GM12878 (cell line): ENCODE data around the gene CLEC16A. TPM values are rescaled to one million over a fixed set of nuclear protein-coding genes. Genes with fewer than 3 reads are reported as not detected.
A peak's percentile ranks its signal among the peaks of the same experiment; 100 is the strongest.

Source experiments
- CBX3 ChIP-seq: fragments of 200-600 bp; sonication (generic); IDR thresholded peaks from 2 replicates; pipeline ENCODE4 v1.6.1; 2016; ENCODE audit warnings: low read depth, borderline replicate concordance
- ETV6 ChIP-seq, 2 experiments: fragments of 450-650 bp in 1 of 2; IDR thresholded peaks in 1 of 2; conservative IDR thresholded peaks in 1 of 2; 2 replicates each; pipeline ENCODE4 v1.6.1; 2014; ENCODE audit warnings: antibody characterized with exemption in 1 of 2, borderline replicate concordance in 1 of 2, low read depth in 1 of 2, mild to moderate bottlenecking in 1 of 2, moderate library complexity in 1 of 2
- KLF5 ChIP-seq: fragments of 450-650 bp; IDR thresholded peaks from 2 replicates; pipeline ENCODE4 v1.6.1; 2014; ENCODE audit warnings: mild to moderate bottlenecking; ENCODE audit not compliant: partially characterized antibody
- MYC ChIP-seq: IDR thresholded peaks from 2 replicates; pipeline ENCODE4 v1.6.1; 2011; ENCODE audit warnings: mild to moderate bottlenecking, low read length, moderate library complexity, inconsistent platforms; ENCODE audit not compliant: insufficient read depth, insufficient replicate concordance, insufficient read length, severe bottlenecking
- NFYA ChIP-seq: IDR thresholded peaks from 2 replicates; pipeline ENCODE4 v1.6.1; 2011; ENCODE audit warnings: low read depth, mild to moderate bottlenecking, low read length, improper control_type of control experiment, borderline replicate concordance
- NR2F1 ChIP-seq: fragments of 450-650 bp; conservative IDR thresholded peaks from 2 replicates; pipeline ENCODE4 v1.6.1; 2017; ENCODE audit warnings: mild to moderate bottlenecking
- RCOR1 ChIP-seq: conservative IDR thresholded peaks from 2 replicates; pipeline ENCODE4 v1.6.1; 2012; ENCODE audit warnings: low read depth, low read length, improper control_type of control experiment
- SIX5 ChIP-seq: IDR thresholded peaks from 2 replicates; pipeline ENCODE4 v1.6.1; 2011; ENCODE audit warnings: mild to moderate bottlenecking, low read depth, low read length, moderate library complexity; ENCODE audit not compliant: severe bottlenecking
- SP1 ChIP-seq: IDR thresholded peaks from one replicate; pipeline ENCODE4 v1.6.1; 2011; ENCODE audit warnings: low read depth, low read length
- TAF1 ChIP-seq: IDR thresholded peaks from 2 replicates; pipeline ENCODE4 v1.6.1; 2011; ENCODE audit warnings: mild to moderate bottlenecking, low read depth, low read length, borderline replicate concordance
- polyA plus RNA-seq, 11 experiments: library from polyadenylated mRNA; depleted of rRNA in 4 of 11; unstranded in 6 of 11; stranded (reverse) in 5 of 11; fragments of >200 nt; fragmentation: Nextera tagmentation in 4 of 11; fragmentation: Illumina TruSeq in 1 of 11; extraction: Ambion mirVana in 4 of 11; extraction: Trizol in 1 of 11; gene quantifications; 1 replicate in 1 of 11; 2 replicates in 10 of 11; pipeline versions ENCODE4 v1.2.1 to v1.2.3, GENCODE V29; 2011 to 2016; ENCODE audit warnings: inconsistent platforms in 2 of 11, missing spikeins in 2 of 11, low read depth in 1 of 11
- total RNA-seq, 4 experiments: library from RNA; depleted of rRNA in 3 of 4; stranded (reverse); fragments of >200 nt in 3 of 4; fragmentation: Illumina TruSeq in 1 of 4; extraction: Trizol in 1 of 4; gene quantifications; 2 replicates each; pipeline versions ENCODE4 v1.2.1 to v1.2.3, GENCODE V29; 2013 to 2021
- TF ChIP-seq, protein P1 (sequence below): IDR thresholded peaks from 2 replicates; pipeline ENCODE4 v1.6.1; 2012; ENCODE audit warnings: mild to moderate bottlenecking, low read depth, low read length
- TF ChIP-seq, protein P2 (sequence below): IDR thresholded peaks from 2 replicates; pipeline ENCODE4 v1.6.1; 2012; ENCODE audit warnings: low read depth, low read length, improper control_type of control experiment
- TF ChIP-seq, protein P3 (sequence below): fragments of 450-650 bp; IDR thresholded peaks from 2 replicates; pipeline ENCODE4 v1.6.1; 2017; ENCODE audit warnings: borderline replicate concordance
- TF ChIP-seq, protein P4 (sequence below): IDR thresholded peaks from 2 replicates; pipeline ENCODE4 v1.6.1; 2012; ENCODE audit warnings: improper control_type of control experiment, low read depth, low read length; ENCODE audit not compliant: insufficient replicate concordance

The CLEC16A gene
- total and polyA plus RNA-seq, 10 of the 15 experiments (the other 5 are each of a cell fraction or from before 2014, with no cell fraction given) = 1.5 to 28.8 (median 19.2) TPM

DNA sequence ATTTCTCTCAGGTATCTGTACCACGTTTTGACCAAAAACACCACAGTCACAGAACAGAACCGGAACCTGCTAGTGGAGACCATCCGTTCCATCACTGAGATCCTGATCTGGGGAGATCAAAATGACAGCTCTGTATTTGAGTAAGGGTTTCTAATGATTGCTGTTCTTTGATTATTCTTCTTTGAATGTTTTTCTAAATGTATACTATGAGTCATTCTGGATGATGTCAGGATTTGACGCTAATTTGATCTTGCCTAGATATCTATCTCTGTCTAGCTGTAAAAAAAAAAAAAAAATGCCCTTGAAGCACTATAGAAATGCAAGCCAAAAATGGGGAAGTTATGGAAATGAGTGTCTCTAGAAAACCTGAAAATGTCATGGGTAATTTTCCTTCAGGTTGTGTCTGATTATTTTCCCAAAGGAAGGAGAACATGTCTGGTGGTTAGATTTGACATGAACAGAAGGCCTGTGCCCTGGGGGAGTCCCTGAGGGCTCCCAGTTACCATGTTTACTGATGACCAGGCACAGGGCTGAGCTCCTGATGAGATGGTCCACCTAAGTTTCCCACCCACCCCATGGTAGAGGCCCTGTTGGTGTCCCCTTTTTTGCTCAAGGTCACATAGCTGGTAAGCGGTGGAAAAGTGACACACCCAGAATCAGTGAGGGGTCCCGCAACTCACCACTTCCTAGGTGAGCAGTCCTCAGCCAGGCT lies 13.6 kb downstream of the CLEC16A start (continued):
- TF ChIP-seq, protein P1, sequence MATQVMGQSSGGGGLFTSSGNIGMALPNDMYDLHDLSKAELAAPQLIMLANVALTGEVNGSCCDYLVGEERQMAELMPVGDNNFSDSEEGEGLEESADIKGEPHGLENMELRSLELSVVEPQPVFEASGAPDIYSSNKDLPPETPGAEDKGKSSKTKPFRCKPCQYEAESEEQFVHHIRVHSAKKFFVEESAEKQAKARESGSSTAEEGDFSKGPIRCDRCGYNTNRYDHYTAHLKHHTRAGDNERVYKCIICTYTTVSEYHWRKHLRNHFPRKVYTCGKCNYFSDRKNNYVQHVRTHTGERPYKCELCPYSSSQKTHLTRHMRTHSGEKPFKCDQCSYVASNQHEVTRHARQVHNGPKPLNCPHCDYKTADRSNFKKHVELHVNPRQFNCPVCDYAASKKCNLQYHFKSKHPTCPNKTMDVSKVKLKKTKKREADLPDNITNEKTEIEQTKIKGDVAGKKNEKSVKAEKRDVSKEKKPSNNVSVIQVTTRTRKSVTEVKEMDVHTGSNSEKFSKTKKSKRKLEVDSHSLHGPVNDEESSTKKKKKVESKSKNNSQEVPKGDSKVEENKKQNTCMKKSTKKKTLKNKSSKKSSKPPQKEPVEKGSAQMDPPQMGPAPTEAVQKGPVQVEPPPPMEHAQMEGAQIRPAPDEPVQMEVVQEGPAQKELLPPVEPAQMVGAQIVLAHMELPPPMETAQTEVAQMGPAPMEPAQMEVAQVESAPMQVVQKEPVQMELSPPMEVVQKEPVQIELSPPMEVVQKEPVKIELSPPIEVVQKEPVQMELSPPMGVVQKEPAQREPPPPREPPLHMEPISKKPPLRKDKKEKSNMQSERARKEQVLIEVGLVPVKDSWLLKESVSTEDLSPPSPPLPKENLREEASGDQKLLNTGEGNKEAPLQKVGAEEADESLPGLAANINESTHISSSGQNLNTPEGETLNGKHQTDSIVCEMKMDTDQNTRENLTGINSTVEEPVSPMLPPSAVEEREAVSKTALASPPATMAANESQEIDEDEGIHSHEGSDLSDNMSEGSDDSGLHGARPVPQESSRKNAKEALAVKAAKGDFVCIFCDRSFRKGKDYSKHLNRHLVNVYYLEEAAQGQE = no peak
- TF ChIP-seq CBX3 = no peak
- TF ChIP-seq, protein P2, sequence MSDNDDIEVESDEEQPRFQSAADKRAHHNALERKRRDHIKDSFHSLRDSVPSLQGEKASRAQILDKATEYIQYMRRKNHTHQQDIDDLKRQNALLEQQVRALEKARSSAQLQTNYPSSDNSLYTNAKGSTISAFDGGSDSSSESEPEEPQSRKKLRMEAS = no peak
- TF ChIP-seq RCOR1 = no peak
- TF ChIP-seq KLF5 = no peak
- no peak for TF ChIP-seq NFYA
- TF ChIP-seq, protein P3, sequence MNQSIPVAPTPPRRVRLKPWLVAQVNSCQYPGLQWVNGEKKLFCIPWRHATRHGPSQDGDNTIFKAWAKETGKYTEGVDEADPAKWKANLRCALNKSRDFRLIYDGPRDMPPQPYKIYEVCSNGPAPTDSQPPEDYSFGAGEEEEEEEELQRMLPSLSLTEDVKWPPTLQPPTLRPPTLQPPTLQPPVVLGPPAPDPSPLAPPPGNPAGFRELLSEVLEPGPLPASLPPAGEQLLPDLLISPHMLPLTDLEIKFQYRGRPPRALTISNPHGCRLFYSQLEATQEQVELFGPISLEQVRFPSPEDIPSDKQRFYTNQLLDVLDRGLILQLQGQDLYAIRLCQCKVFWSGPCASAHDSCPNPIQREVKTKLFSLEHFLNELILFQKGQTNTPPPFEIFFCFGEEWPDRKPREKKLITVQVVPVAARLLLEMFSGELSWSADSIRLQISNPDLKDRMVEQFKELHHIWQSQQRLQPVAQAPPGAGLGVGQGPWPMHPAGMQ = no peak
- TF ChIP-seq NR2F1 = no peak
- no peak for TF ChIP-seq SP1
- no peak for TF ChIP-seq SIX5
- no peak for TF ChIP-seq TAF1
- TF ChIP-seq MYC = no peak
- no peak; a peak in 1 of 4 replicates for TF ChIP-seq ETV6 (conservative IDR thresholded peaks at IDR 0.05 in 1 of 2, IDR thresholded peaks at IDR 0.05 in 1 of 2; ENCODE audit: borderline replicate concordance in 1 of 2, low read depth in 1 of 2)
- TF ChIP-seq, protein P4, sequence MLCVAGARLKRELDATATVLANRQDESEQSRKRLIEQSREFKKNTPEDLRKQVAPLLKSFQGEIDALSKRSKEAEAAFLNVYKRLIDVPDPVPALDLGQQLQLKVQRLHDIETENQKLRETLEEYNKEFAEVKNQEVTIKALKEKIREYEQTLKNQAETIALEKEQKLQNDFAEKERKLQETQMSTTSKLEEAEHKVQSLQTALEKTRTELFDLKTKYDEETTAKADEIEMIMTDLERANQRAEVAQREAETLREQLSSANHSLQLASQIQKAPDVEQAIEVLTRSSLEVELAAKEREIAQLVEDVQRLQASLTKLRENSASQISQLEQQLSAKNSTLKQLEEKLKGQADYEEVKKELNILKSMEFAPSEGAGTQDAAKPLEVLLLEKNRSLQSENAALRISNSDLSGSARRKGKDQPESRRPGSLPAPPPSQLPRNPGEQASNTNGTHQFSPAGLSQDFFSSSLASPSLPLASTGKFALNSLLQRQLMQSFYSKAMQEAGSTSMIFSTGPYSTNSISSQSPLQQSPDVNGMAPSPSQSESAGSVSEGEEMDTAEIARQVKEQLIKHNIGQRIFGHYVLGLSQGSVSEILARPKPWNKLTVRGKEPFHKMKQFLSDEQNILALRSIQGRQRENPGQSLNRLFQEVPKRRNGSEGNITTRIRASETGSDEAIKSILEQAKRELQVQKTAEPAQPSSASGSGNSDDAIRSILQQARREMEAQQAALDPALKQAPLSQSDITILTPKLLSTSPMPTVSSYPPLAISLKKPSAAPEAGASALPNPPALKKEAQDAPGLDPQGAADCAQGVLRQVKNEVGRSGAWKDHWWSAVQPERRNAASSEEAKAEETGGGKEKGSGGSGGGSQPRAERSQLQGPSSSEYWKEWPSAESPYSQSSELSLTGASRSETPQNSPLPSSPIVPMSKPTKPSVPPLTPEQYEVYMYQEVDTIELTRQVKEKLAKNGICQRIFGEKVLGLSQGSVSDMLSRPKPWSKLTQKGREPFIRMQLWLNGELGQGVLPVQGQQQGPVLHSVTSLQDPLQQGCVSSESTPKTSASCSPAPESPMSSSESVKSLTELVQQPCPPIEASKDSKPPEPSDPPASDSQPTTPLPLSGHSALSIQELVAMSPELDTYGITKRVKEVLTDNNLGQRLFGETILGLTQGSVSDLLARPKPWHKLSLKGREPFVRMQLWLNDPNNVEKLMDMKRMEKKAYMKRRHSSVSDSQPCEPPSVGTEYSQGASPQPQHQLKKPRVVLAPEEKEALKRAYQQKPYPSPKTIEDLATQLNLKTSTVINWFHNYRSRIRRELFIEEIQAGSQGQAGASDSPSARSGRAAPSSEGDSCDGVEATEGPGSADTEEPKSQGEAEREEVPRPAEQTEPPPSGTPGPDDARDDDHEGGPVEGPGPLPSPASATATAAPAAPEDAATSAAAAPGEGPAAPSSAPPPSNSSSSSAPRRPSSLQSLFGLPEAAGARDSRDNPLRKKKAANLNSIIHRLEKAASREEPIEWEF = peak; percentile 76
